GM23338 (cell line): ENCODE data around the gene CHRD. TPM values are rescaled to one million over a fixed set of nuclear protein-coding genes. Genes with fewer than 3 reads are reported as not detected.

Experiments used
- ATAC-seq: fragments of 200-7000 bp; cut with Tn5 transposase; 3 replicates; pipeline ENCODE4 v1.9.1; 2020
- DNase-seq: peaks from one replicate; pipeline ENCODE4 v3.0.0-alpha.2; 2015; ENCODE audit warnings: low spot score
- H2AFZ ChIP-seq: fragments of 200-600 bp; sonication (generic); 2 replicates; pipeline ENCODE4 v1.8.0; 2016; ENCODE audit warnings: antibody characterized with exemption, mild to moderate bottlenecking, moderate library complexity
- H3F3A ChIP-seq: fragments of 200-600 bp; sonication (generic); replicated peaks from 2 replicates; pipeline ENCODE4 v1.8.0; 2017; ENCODE audit warnings: antibody characterized with exemption, mixed run types, low read depth
- H3K27ac ChIP-seq: fragments of 200-600 bp; sonication (generic); 2 replicates; pipeline ENCODE4 v1.6.1; 2016; ENCODE audit warnings: low read depth
- H3K27me3 ChIP-seq: fragments of 200-600 bp; sonication (generic); 2 replicates; pipeline ENCODE4 v1.8.0; 2016; ENCODE audit warnings: mild to moderate bottlenecking, mixed run types, moderate library complexity; ENCODE audit not compliant: insufficient read depth
- H3K36me3 ChIP-seq: fragments of 200-600 bp; sonication (generic); 2 replicates; pipeline ENCODE4 v1.8.0; 2016; ENCODE audit warnings: mild to moderate bottlenecking; ENCODE audit not compliant: insufficient read depth
- H3K4me1 ChIP-seq: fragments of 200-600 bp; sonication (generic); 2 replicates; pipeline ENCODE4 v1.8.0; 2016; ENCODE audit warnings: mild to moderate bottlenecking, moderate library complexity; ENCODE audit not compliant: insufficient read depth
- H3K4me2 ChIP-seq: fragments of 200-600 bp; sonication (generic); 2 replicates; pipeline ENCODE4 v1.7.1; 2017; ENCODE audit warnings: mixed run types
- H3K4me3 ChIP-seq: fragments of 200-600 bp; sonication (generic); 2 replicates; pipeline ENCODE4 v1.6.1; 2016; ENCODE audit warnings: mixed run types
- H3K79me2 ChIP-seq: fragments of 200-600 bp; sonication (generic); replicated peaks from 2 replicates; pipeline ENCODE4 v1.8.0; 2017; ENCODE audit warnings: mild to moderate bottlenecking; ENCODE audit not compliant: insufficient read depth
- H3K9me2 ChIP-seq: fragments of 200-600 bp; sonication (generic); 2 replicates; pipeline ENCODE4 v1.8.0; 2017; ENCODE audit not compliant: insufficient read depth
- H4K20me1 ChIP-seq: fragments of 200-600 bp; sonication (generic); replicated peaks from 2 replicates; pipeline ENCODE4 v1.8.0; 2017; ENCODE audit warnings: mild to moderate bottlenecking; ENCODE audit not compliant: insufficient read depth
- H3K27ac Mint-ChIP-seq: 2 replicates; pipeline ENCODE4 v1.8.0; 2020; ENCODE audit warnings: inconsistent platforms, mild to moderate bottlenecking, moderate library complexity, mixed read lengths
- H3K27me3 Mint-ChIP-seq: 3 replicates; pipeline ENCODE4 v1.8.0; 2022; ENCODE audit warnings: low read depth, mild to moderate bottlenecking, moderate library complexity, mixed read lengths, inconsistent platforms; ENCODE audit not compliant: insufficient read depth, poor library complexity
- H3K36me3 Mint-ChIP-seq: 3 replicates; pipeline ENCODE4 v1.8.0; 2021; ENCODE audit warnings: low read depth, mild to moderate bottlenecking, inconsistent platforms, moderate library complexity, mixed read lengths
- H3K4me1 Mint-ChIP-seq: 3 replicates; pipeline ENCODE4 v1.8.0; 2020; ENCODE audit warnings: mild to moderate bottlenecking, inconsistent platforms, mixed read lengths
- H3K4me3 Mint-ChIP-seq: 3 replicates; pipeline ENCODE4 v1.8.0; 2021; ENCODE audit warnings: moderate library complexity, mild to moderate bottlenecking, inconsistent platforms, mixed read lengths
- H3K9me3 Mint-ChIP-seq: 3 replicates; pipeline ENCODE4 v1.8.0; 2020; ENCODE audit warnings: moderate library complexity, mild to moderate bottlenecking, inconsistent platforms, mixed read lengths
- EZH2 ChIP-seq: fragments of 200-600 bp; sonication (generic); IDR thresholded peaks from one replicate; pipeline ENCODE4 v1.8.0; 2017; ENCODE audit warnings: antibody characterized with exemption, mild to moderate bottlenecking, low read depth; ENCODE audit not compliant: unreplicated experiment
- EZH2phosphoT487 ChIP-seq: fragments of 200-600 bp; sonication (generic); IDR thresholded peaks from one replicate; pipeline ENCODE4 v1.8.1; 2018; ENCODE audit warnings: antibody characterized with exemption; ENCODE audit not compliant: unreplicated experiment
- JUNB ChIP-seq: IDR thresholded peaks from one replicate; pipeline ENCODE4 v1.6.1; 2016; ENCODE audit warnings: antibody characterized with exemption; ENCODE audit not compliant: unreplicated experiment
- REST ChIP-seq: IDR thresholded peaks from one replicate; pipeline ENCODE4 v1.6.1; 2018; ENCODE audit warnings: antibody characterized with exemption; ENCODE audit not compliant: unreplicated experiment
- STAT1 ChIP-seq: IDR thresholded peaks from one replicate; pipeline ENCODE4 v1.6.1; 2016; ENCODE audit warnings: antibody characterized with exemption; ENCODE audit not compliant: unreplicated experiment
- ZNF114 ChIP-seq: fragments of 250-450 bp; sonication (Bioruptor Pico); IDR thresholded peaks from 2 replicates; pipeline ENCODE4 v1.5.0; 2020; ENCODE audit warnings: mild to moderate bottlenecking, moderate library complexity
- ZNF462 ChIP-seq: fragments of 250-450 bp; sonication (Bioruptor Pico); IDR thresholded peaks from 2 replicates; pipeline ENCODE4 v1.5.0; 2020; ENCODE audit warnings: mild to moderate bottlenecking, moderate library complexity
- polyA plus RNA-seq: library from polyadenylated mRNA; unstranded; fragments of >200 nt; fragmentation: Nextera tagmentation; extraction: Ambion mirVana; gene quantifications from 2 replicates; pipeline ENCODE4 v1.2.1, GENCODE V29; 2016
- total RNA-seq: library from RNA; depleted of rRNA; stranded (reverse); fragments of >200 nt; shearing (Covaris generic); gene quantifications from 2 replicates; pipeline ENCODE4 v1.2.3, GENCODE V29; 2014
- TF ChIP-seq, protein P1 (sequence below): IDR thresholded peaks from 2 replicates; pipeline ENCODE4 v1.6.1; 2016; ENCODE audit warnings: antibody characterized with exemption

The CHRD gene
- total and polyA plus RNA-seq, 2 experiments from 2014 or later: 0.34 to 0.66 TPM

DNA sequence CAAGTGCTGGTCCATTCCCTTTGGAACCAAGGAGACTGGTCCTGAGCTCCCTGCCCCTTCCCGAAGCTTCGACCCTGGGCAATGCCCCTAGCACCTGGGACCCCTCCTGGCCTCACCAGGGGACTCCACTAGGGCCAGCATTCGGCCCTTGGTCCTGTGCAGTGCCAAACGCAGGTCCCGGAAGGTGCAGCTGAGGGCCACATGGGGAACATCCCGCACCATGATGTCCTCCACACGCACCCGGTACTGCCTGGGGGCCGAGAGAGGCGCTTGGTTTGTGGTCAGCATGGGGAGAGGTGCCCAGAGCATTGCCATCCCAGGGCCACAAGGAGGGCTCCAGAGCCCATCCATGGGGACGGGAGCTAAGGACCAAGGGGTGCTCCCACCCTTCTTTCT is 26.3 kb upstream of the CHRD start:
- peaks cover 36% of the 10 kb centered on the region for H3K36me3 Mint-ChIP-seq
- Histone ChIP-seq H3K9me2 (no peaks in the 10 kb centered on the region), H3K4me1 (peaks cover 6% of the 10 kb centered on the region; the same call in 1 of the 2 replicates), H3K27me3 (no peaks in the 10 kb centered on the region), H3K4me3 (no peak overlapping the region), H3K79me2 (no peaks in the 10 kb centered on the region), H3K27ac (no peak overlapping the region), H3K36me3 (0 out of 2 replicates have a peak, but pooled peaks cover 3% of the 10 kb centered on the region), H3F3A (0 out of 2 replicates have a peak, but pooled peaks cover 2% of the 10 kb centered on the region), H2AFZ (no peak overlapping the region), H4K20me1 (0 out of 2 replicates have a peak, but pooled peaks cover 4% of the 10 kb centered on the region), H3K4me2 (no peak overlapping the region)
- H3K4me3 Mint-ChIP-seq: no peak overlapping the region
- no peaks in the 10 kb centered on the region for H3K9me3 Mint-ChIP-seq
- H3K27me3 Mint-ChIP-seq: peaks cover under 1% of the 10 kb centered on the region
- no peak overlapping the region for H3K27ac Mint-ChIP-seq
- TF ChIP-seq ZNF114: no peak
- no peak for TF ChIP-seq JUNB
- no peak for TF ChIP-seq EZH2
- TF ChIP-seq, protein P1, sequence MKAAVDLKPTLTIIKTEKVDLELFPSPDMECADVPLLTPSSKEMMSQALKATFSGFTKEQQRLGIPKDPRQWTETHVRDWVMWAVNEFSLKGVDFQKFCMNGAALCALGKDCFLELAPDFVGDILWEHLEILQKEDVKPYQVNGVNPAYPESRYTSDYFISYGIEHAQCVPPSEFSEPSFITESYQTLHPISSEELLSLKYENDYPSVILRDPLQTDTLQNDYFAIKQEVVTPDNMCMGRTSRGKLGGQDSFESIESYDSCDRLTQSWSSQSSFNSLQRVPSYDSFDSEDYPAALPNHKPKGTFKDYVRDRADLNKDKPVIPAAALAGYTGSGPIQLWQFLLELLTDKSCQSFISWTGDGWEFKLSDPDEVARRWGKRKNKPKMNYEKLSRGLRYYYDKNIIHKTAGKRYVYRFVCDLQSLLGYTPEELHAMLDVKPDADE: no peak
- TF ChIP-seq ZNF462 (CRISPR knock-in tag): no peak
- no peak for TF ChIP-seq EZH2phosphoT487
- no peak for TF ChIP-seq REST
- TF ChIP-seq STAT1: no peak
- ATAC-seq (no peak), DNase-seq (no peak)
- H3K4me1 Mint-ChIP-seq: peaks cover 8% of the 10 kb centered on the region
